ENCODE measurements around the gene VASH1. TPM values are rescaled to one million over a fixed set of nuclear protein-coding genes. Genes with fewer than 3 reads are reported as not detected.
"Not testable (repeated sequence)": the region's sequence is repeated elsewhere in the genome, so short reads cannot be mapped to it uniquely, and the experiment has no call there.

The VASH1 gene
- total RNA-seq, 3 donors from 2014 or later (not counting 1 experiment from before 2014, with no cell fraction given): 9.5 to 15.0 (median 13.5) TPM

DNA sequence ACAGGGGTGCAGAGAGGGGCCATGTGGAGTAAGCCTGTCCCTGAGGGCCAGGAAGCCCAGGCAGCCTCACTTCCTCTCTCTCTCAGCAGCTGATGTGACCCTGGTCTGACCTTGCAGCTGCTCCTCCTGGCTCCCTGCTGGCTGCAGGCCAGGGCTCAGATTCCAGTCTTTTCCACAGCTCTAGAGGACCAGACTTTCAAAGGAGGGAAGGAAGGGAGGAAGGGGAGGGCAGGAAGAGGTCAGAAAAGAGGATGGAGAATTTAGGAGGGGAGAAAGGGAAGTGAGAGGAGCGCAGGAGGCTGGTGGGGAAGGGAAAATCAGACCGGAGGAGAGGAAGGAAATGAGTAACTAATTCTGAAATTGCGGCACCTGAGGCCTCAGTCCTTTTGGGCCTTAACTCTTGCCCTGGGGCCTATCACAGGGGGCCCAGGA lies 40.9 kb upstream of the VASH1 start:
- DNase-seq: no peak

DNA sequence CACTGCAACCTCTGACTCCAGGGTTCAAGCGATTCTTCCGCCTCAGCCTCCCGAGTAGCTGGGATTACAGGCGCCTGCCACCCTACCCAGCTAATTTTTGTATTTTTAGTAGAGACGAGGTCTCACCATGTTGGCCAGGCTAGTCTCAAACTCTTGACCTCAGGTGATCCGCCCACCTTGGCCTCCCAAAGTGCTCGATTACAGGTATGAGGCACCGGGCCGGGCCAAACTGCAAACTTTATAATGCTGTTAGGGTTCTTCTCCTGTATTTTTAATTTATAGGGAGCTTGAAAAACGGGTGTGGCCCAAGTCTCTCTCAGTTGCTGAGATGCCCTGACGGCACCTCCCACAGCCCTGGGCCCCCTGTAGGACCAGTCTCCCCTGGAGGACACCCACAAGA lies 39.8 kb upstream of the VASH1 start:
- ATAC-seq; H3K4me3 ChIP-seq (ENCODE audit: low read length); H3K9me3 ChIP-seq (ENCODE audit: control insufficient read depth, insufficient read depth, low read length); H3K27ac Mint-ChIP-seq; H3K36me3 ChIP-seq (ENCODE audit: control insufficient read depth, insufficient read depth, low read length); H3K27ac ChIP-seq (ENCODE audit: low read length); H3K4me1 ChIP-seq (ENCODE audit: control insufficient read depth, insufficient read depth, low read length); H3K4me3 Mint-ChIP-seq; DNase-seq; H3K36me3 Mint-ChIP-seq; H3K27me3 ChIP-seq (ENCODE audit: control insufficient read depth, insufficient read depth, low read length); H3K9me3 Mint-ChIP-seq; H3K4me1 Mint-ChIP-seq; intact Hi-C loops (cut with micrococcal nuclease): not testable (repeated sequence)
- H3K27me3 Mint-ChIP-seq (ENCODE audit: low read depth in 2 of 2): peaks cover 0 to 27% of the 10 kb centered on the region in 2 donors
- 90% methylated on average over 11 of the region's 11 CpGs for WGBS (ENCODE audit: insufficient coverage)

More for the DNA sequence above, 40.9 kb upstream of the VASH1 start:
- H3K27ac ChIP-seq (ENCODE audit: low read length): no peak overlapping the region
- intact Hi-C loops (cut with micrococcal nuclease): no loop called here
- ATAC-seq: no peak
- Mint-ChIP-seq H3K27me3 (ENCODE audit: low read depth in 2 of 2) (peaks cover 4 to 30% of the 10 kb centered on the region in 2 donors), H3K4me3 (no peak overlapping the region), H3K36me3 (no peaks in the 10 kb centered on the region), H3K27ac (no peak overlapping the region), H3K9me3 (no peaks in the 10 kb centered on the region), H3K4me1 (no peaks in the 10 kb centered on the region)
- H3K4me3 ChIP-seq (ENCODE audit: low read length): no peak overlapping the region
- 40% methylated on average over 3 of the region's 3 CpGs for WGBS (ENCODE audit: insufficient coverage)
- H3K36me3 ChIP-seq (ENCODE audit: control insufficient read depth, insufficient read depth, low read length): no peaks in the 10 kb centered on the region
- TF ChIP-seq, protein P1, sequence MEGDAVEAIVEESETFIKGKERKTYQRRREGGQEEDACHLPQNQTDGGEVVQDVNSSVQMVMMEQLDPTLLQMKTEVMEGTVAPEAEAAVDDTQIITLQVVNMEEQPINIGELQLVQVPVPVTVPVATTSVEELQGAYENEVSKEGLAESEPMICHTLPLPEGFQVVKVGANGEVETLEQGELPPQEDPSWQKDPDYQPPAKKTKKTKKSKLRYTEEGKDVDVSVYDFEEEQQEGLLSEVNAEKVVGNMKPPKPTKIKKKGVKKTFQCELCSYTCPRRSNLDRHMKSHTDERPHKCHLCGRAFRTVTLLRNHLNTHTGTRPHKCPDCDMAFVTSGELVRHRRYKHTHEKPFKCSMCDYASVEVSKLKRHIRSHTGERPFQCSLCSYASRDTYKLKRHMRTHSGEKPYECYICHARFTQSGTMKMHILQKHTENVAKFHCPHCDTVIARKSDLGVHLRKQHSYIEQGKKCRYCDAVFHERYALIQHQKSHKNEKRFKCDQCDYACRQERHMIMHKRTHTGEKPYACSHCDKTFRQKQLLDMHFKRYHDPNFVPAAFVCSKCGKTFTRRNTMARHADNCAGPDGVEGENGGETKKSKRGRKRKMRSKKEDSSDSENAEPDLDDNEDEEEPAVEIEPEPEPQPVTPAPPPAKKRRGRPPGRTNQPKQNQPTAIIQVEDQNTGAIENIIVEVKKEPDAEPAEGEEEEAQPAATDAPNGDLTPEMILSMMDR (IDR thresholded peaks at IDR 0.05): no peak
- H3K27me3 ChIP-seq (ENCODE audit: control insufficient read depth, insufficient read depth, low read length): no peaks in the 10 kb centered on the region
- no peaks in the 10 kb centered on the region for H3K4me1 ChIP-seq (ENCODE audit: control insufficient read depth, insufficient read depth, low read length)
- no peaks in the 10 kb centered on the region for H3K9me3 ChIP-seq (ENCODE audit: control insufficient read depth, insufficient read depth, low read length)

DNA sequence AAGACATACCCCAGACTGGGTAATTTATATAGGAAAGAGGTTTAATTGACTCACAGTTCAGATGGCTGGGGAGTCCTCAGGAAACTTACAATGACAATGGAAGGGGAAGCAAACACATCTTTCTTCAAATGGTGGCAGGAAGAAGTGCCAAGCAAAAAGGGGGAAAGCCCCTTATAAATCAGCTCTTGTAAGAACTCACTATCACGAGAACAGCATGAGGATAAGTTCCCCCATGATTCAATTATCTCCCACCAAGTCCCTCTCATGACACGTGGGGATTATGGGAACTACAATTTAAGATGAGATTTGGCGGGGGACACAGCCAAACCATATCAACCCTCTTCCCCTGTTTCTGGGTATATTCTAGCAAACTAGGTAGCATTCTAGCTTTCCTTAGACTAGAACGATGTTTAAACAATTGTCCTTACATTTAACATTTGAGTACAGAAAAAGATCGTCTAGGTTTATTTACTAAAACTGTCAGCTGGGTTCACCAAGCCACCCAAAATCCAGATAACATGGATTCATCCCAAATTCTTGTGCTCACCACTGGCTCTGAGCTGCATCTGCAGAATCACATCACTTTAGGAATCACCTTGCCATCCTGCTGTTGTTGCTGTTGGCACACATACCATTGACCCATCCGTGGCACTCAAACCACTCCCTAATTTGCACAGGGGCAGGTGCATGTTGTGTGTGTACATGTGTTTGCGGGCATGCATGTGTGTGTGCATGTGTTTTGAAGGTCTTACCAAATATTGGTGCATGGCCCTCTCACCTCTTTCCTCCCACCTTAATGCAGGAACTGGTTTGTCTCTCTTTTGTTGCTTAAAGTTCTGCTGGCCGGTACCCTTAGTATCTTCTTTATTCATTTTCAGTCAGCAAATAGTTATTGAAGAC lies 36.4 kb upstream of the VASH1 start:
- TF ChIP-seq, protein P1 (IDR thresholded peaks at IDR 0.05): no peak
- H3K27me3 ChIP-seq (ENCODE audit: control insufficient read depth, insufficient read depth, low read length): no peaks in the 10 kb centered on the region
- Mint-ChIP-seq H3K4me1 (no peaks in the 10 kb centered on the region), H3K36me3 (no peaks in the 10 kb centered on the region), H3K9me3 (no peaks in the 10 kb centered on the region), H3K4me3 (no peak overlapping the region), H3K27me3 (ENCODE audit: low read depth in 2 of 2) (peaks cover 5 to 29% of the 10 kb centered on the region in 2 donors), H3K27ac (no peak overlapping the region)
- intact Hi-C loops (cut with micrococcal nuclease): no loop called here
- H3K9me3 ChIP-seq (ENCODE audit: control insufficient read depth, insufficient read depth, low read length): no peaks in the 10 kb centered on the region
- ATAC-seq: no peak
- WGBS (ENCODE audit: insufficient coverage): 92% methylated on average over 7 of the region's 8 CpGs
- H3K27ac ChIP-seq (ENCODE audit: low read length): no peak overlapping the region
- DNase-seq: no peak
- no peaks in the 10 kb centered on the region for H3K36me3 ChIP-seq (ENCODE audit: control insufficient read depth, insufficient read depth, low read length)
- no peak overlapping the region for H3K4me3 ChIP-seq (ENCODE audit: low read length)
- no peaks in the 10 kb centered on the region for H3K4me1 ChIP-seq (ENCODE audit: control insufficient read depth, insufficient read depth, low read length)

DNA sequence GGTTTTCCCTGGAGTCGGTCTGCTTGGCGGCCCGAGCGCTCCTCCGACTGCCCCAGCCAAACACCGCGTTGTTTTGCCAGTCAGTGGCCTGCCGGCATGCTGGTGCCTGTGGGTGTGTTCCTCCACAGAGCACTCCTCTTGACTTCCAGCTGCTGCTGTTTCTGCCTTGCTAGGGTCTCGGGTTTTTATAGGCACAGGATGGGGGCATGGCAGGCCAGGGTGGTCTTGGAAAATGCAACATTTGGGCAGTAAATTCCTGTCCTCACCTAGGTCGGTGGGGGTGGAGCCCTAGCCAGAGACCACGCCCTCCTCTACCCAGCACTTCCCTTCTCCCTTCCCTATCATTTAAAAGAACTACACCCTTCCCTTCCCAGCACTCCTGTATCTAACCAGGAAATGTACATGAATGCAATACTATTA lies 34.7 kb upstream of the VASH1 start:
- Histone ChIP-seq H3K27me3 (ENCODE audit: control insufficient read depth, insufficient read depth, low read length) (no peaks in the 10 kb centered on the region), H3K4me1 (ENCODE audit: control insufficient read depth, insufficient read depth, low read length) (no peaks in the 10 kb centered on the region), H3K36me3 (ENCODE audit: control insufficient read depth, insufficient read depth, low read length) (no peaks in the 10 kb centered on the region), H3K4me3 (ENCODE audit: low read length) (no peak overlapping the region), H3K9me3 (ENCODE audit: control insufficient read depth, insufficient read depth, low read length) (no peaks in the 10 kb centered on the region), H3K27ac (ENCODE audit: low read length) (no peak overlapping the region)
- H3K4me1 Mint-ChIP-seq: no peaks in the 10 kb centered on the region
- H3K36me3 Mint-ChIP-seq: no peaks in the 10 kb centered on the region
- ATAC-seq (no peak), DNase-seq (no peak)
- WGBS (ENCODE audit: insufficient coverage): 82% methylated on average over 11 of the region's 11 CpGs
- peaks cover 11 to 29% of the 10 kb centered on the region in 2 donors for H3K27me3 Mint-ChIP-seq (ENCODE audit: low read depth in 2 of 2)
- no peaks in the 10 kb centered on the region for H3K9me3 Mint-ChIP-seq
- intact Hi-C loops (cut with micrococcal nuclease): no loop called here
- H3K27ac Mint-ChIP-seq: no peak overlapping the region
- H3K4me3 Mint-ChIP-seq: no peak overlapping the region
- TF ChIP-seq, protein P1 (IDR thresholded peaks at IDR 0.05): no peak
